LoVo (cell line): ENCODE data around the gene OLFM4.

ENCODE experiments used
- DNase-seq: peaks from one replicate; pipeline ENCODE4 v3.0.0-alpha.2; 2016; ENCODE audit warnings: low spot score

Gene OLFM4

DNA sequence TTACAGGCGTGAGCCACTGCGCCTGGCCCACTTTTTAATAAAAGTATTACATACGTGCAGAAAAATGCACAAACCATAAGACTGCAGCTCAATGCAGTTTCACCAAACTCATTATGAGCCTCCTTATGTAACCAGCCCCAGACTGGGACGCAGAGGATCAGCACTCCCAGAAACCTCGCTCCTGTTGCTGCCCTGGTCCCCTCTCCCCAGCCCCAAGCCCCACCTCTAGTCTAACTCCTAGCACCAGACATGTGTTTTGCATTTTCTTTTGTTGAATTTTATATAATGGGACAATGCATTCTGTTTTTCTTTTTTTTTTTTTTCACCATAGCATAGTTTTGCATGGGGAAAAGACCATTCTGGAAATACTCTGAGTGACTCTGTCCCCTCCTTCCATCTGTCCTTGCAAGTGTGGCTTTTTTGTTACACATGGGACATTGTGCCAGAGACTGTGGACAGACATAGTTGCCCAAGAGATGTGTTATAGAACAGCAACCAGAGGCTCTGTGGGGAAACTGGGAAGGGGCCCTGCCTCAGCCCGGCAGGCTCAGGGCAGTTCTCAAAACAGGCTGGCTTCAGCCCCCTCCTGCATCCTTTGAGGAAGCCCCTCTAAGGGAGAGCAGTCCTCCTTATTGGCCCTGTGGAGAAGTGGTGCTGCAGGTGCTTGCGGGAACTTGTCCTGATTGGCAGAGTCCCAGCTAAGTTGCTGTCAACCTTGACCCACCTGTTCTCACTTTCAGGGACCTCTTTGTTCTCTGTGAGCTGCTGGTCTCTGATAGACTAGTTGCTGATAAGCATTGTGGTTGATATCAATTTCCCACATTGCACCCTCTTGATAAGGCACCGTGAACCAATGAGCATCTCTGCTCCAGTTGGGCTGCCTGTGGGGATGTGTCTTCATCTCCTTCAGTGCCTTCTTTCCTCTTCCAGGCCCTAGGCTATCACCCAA, 13.8 kb upstream of the OLFM4 start:
- no peak for DNase-seq

DNA sequence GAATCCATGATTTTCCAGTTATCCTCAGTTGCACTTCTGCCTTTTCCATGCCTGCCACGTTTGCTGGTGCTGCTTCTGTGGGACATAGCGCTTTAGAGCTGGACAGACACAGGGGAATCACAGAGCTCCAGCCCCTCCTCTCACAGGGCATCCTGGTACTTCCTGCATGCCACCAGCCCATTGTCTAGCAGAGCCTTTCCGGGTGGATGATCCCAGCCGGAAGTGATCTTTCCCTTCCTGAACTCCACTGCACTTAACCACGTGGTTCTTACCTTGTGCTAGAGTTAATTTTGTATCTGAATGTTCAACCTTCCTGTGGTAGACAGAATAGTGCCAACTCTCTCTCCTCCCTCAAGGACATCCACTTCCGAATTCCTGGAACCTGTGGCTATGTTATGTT, 12.6 kb upstream of the OLFM4 start:
- DNase-seq = no peak

- DNase-seq = no peak
These were observed 11.1 kb upstream of the OLFM4 start for GRCh38 chr13:53017433-53017970.

- DNase-seq = no peak
These were observed 9.6 kb upstream of the OLFM4 start for GRCh38 chr13:53018690-53019647.

GRCh38 chr13:53020764-53021335, 7.8 kb upstream of the OLFM4 start:
- no peak for DNase-seq

DNA sequence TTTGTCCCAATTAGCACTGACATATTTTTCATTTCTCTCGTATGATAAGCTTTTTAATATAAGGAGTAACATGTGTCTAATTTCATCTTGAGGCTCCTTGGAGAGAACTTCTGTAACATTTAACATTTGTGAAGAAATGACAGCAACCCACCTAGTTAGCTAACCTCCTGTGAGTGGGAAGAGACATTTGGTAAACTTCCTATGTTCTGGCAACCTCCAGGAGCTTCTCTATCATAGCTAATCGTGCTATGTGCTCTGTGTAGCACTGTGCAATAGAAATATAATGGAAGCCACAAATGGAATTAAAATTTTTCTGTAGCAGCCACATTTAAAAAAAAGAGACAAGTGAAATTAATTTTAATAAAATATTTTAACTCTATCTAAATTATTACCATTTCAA, 5.4 kb upstream of the OLFM4 start:
- no peak for DNase-seq

DNA sequence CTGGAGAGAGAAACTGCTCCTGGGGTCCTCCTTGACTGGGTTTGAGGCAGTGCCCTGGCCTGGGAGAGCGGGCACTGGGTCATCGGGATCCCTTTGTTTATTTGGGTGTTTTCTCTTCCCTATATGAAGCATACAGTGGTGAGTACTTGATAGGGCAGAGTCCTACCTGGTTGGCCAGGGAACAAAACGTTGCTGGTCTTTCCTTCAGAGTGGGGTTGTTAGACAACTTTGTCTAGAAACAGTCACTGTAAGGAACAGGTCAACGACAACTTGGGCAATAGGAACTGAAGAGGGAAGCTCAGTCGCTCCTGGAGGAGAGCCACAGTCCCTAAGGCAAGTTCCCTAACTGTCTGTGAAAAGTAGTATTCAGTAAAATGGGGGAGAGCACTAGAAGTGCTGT, 550 bp upstream of the OLFM4 start:
- no peak for DNase-seq

DNA sequence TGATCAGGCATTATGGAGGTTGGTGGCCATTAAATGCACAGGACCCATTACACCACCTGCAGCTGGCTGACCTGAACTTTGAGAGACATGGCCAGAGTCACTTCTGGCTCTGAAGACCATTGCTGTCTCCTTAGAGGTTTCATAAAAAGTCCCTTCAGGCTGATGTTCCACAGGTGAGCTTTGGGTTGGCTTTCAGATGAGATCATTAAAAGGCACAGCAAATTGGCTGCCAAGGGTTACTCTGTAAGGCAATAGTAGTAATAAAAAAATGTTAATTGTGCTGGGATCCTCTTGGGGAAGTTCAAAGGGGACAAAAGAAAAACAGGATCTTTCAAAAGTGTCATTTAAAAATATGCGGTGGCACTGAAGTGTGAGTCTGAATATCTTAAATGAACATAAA, 4.2 kb downstream of the OLFM4 start:
- no peak for DNase-seq

- no peak for DNase-seq
These were observed 10.4 kb downstream of the OLFM4 start for GRCh38 chr13:53038993-53039392.

- no peak for DNase-seq
These were observed 13.4 kb downstream of the OLFM4 start for GRCh38 chr13:53041968-53042516.

- no peak for DNase-seq
These were observed 14.3 kb downstream of the OLFM4 start for GRCh38 chr13:53042877-53043276.

DNA sequence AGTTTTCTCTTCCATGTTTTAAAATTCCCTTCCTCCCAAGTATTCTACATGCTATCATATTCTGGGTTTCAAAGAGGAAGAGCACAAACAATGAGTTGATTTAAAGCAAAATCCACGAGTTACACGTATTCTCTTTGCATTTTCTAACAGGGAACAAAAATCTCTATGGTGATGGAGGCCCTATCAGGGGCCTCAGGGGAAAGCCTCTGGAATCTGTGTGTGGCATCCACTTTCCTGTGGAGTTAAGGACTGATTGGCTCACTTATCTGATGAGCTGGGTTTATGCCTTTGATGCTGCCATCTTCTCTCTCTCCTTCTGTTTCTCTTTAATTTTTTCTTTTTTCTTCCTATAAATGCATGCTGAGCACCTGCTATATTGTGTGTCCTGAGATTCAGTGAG, 14.8 kb downstream of the OLFM4 start:
- no peak for DNase-seq

GRCh38 chr13:53045189-53045588, 16.6 kb downstream of the OLFM4 start:
- no peak for DNase-seq

- no peak for DNase-seq
These were observed 20.3 kb downstream of the OLFM4 start for GRCh38 chr13:53048880-53049279.

DNA sequence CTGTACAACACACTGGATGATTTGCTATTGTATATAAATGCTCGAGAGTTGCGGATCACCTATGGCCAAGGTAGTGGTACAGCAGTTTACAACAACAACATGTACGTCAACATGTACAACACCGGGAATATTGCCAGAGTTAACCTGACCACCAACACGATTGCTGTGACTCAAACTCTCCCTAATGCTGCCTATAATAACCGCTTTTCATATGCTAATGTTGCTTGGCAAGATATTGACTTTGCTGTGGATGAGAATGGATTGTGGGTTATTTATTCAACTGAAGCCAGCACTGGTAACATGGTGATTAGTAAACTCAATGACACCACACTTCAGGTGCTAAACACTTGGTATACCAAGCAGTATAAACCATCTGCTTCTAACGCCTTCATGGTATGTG, 21.5 kb downstream of the OLFM4 start:
- no peak for DNase-seq

DNA sequence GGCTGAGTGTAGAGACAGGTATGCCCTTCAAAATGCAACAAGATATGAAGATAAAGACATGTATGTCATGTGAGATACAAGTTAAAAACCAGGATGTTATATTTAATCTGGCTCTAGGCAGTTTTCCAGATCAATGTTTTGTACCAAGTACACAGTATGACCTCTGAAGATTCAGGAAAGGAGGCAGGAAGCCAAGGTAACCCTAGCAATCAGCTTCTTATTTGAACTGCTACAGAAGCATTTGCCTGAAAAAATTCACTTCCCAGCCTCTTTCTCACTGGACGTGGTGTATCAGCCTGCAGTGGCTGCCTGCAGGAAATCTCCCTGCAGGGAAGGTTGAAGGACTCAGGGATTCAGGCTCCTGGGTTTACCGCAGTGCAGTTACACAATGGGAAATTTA, 24.1 kb downstream of the OLFM4 start:
- DNase-seq = no peak

DNA sequence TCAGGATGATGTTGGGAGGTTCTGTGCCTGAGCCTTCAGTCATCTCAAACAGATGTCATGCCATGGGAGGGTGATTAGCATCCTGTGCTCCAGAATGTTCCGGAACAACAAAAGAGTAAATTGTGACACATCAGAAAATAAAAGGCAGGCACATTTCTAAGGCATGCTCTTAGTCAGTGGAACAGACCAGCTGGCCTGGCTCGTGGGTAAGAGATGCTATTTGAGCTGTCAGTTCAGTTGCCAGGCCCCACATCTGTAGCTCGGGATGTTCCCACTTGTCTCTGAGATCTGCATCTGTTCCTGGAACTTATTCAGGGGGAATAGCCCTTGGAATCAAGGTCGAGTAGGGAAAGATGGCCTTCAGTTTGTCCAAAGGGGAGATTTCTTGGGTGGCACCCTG, 26.0 kb downstream of the OLFM4 start:
- DNase-seq = no peak

DNA sequence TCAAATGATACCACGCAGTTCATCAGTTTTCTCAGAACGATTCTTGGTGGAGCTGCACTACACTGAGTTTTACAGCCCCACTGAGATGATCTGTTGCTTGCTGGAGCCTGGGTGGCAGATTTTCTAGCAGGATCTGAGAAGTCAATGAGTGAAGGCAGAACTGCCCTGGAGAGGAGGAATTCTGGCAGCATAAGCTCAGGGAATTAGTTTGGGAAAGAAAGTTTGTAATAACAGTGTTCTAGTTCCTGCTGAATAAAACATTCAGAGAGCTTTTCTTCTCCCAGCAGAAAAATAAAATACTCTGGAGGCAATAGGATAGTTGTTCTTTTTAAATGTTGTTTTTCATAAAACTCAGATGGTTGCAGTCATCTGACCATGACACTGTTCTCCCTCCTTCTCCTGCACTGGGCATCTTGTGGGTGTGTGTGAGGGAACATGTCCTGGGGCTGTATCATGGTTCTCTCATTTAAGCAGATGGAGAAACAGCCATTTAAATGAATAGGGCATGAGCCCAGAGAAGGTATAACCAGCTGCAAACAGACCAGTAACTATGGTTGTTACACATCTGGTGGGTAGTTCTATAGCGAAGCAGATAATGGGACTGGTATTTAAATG, 29.6 kb downstream of the OLFM4 start:
- DNase-seq = no peak

DNA sequence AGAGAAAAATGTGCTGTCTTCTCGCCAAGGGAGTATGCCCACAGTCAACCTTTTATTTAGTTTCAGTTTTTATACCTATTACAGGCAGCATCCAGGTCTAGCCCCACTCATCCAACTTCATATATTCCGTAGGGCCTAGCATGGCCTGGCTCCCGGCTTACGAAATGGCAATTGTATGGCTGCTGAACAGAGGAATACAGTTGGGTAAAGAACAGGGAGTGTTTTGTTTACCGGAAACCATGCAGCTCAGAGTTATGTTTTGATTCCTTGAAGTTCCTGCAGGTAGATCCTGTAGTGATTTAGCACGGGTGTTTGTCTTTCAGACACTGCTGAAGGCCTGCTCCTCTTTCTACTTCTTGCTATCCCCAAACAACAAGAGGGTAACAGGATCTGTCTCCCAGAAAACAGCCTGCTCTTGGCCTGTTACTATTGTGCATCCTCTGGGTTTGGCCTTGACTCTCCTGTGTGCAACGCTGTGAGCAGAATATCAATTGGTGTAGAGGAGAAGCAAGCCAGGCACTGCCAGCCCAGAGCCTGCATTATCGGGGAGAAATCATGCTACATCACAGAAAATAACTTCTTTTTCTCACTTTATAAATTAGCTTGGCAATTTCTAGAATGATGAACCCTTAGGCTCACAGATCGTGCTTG, 32.4 kb downstream of the OLFM4 start:
- no peak for DNase-seq

GRCh38 chr13:53064731-53065130, 36.1 kb downstream of the OLFM4 start:
- no peak for DNase-seq

DNA sequence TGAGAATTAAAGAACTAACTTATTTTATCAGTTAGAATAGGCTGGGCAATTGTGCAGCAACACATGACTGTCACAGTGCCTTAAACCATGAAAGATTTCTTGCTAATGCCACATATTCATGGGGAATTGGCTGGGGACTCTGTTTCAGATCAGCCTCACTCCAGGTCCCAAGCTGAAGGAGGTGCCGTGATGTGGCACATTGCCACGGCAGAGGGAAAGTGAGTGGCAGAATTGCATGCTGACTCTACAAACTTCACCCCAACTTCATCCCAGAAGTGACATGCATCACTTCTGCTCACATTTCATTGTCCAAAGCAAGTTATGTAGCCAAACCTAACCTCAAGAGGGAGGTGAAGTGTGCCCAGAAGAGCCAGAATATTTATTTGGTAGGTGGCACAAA, 37.8 kb downstream of the OLFM4 start:
- no peak for DNase-seq
